ENCODE results near the gene GTSF1L. TPM values are rescaled to one million over a fixed set of nuclear protein-coding genes. Genes with fewer than 3 reads are reported as not detected.

GTSF1L gene
- total and polyA plus RNA-seq, 2 experiments from 2014 or later: not detected

DNA sequence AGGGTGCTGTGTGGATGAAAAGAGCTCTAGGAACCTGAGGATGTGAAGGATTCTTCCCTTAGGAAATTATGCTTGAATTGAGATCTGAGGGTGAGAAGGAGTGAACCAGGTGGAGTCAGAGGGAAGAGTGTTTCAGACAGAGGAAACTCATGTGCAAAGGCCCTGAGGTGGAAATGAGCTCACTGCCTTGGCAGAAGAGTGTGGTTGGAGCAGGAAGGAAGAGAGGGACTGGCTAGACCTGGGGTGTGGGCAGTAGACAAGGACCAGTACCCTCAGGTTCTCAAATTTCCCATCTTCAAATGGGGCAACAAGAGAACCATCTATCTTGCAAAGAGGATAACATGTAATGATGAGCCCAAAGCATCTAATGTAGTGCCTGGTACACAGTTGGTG, 24.0 kb upstream of the GTSF1L start:
- no peaks in the 10 kb centered on the region for H3K9me3 ChIP-seq (ENCODE audit: low read depth)
- no peaks in the 10 kb centered on the region for H3K36me3 ChIP-seq
- H3K27me3 ChIP-seq: no peaks in the 10 kb centered on the region
- H3K4me1 ChIP-seq (ENCODE audit: low read depth): no peaks in the 10 kb centered on the region
- DNase-seq (ENCODE audit: low read depth in 1 of 2, low spot score in 1 of 2): no peak
- no peak overlapping the region for H3K27ac ChIP-seq
- TF ChIP-seq CTCF (IDR thresholded peaks at IDR 0.05; ENCODE audit: low read depth, low read length): no peak
- no peak overlapping the region for H3K4me3 ChIP-seq

DNA sequence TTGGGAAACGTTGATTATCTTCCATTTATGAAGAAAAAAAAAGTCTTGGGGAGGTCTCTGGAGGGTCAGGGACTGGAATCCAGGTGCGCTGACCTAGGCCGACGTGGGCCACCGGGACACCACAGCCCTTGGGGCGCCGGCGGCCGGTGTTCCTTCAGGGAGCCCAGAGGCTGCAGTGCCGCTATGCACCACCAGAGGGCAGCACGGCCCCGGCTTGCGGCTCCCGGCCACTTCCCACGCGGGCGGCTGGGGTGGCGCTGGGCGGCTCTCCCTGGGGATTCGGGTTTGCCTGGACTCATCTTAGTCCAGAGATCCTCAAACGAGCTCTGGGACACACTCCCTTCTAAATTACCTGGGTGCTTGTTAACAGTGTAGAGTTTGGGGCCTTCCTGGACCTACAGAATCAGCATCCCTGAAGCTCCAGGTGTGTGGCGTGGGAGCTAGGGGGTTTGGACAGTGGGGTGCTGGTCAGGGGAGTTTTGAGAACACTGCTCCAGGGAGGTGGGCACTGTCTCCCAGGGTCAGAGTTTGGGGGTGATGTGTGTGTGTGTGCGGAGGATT, 23.0 kb upstream of the GTSF1L start:
- Histone ChIP-seq H3K27me3 (no peaks in the 10 kb centered on the region), H3K4me1 (ENCODE audit: low read depth) (no peaks in the 10 kb centered on the region), H3K9me3 (ENCODE audit: low read depth) (no peaks in the 10 kb centered on the region), H3K4me3 (no peak overlapping the region), H3K27ac (no peak overlapping the region), H3K36me3 (no peaks in the 10 kb centered on the region)
- peak; percentile 98 for TF ChIP-seq CTCF (IDR thresholded peaks at IDR 0.05; ENCODE audit: low read depth, low read length)
- DNase-seq (ENCODE audit: low read depth in 1 of 2, low spot score in 1 of 2): peak; percentile 62 to 79

- H3K27ac ChIP-seq: no peak overlapping the region
- DNase-seq (ENCODE audit: low read depth in 1 of 2, low spot score in 1 of 2): peak in 1 of 2 donors; percentile 64
- no peak for TF ChIP-seq CTCF (IDR thresholded peaks at IDR 0.05; ENCODE audit: low read depth, low read length)
- no peak overlapping the region for H3K4me3 ChIP-seq
- no peaks in the 10 kb centered on the region for H3K36me3 ChIP-seq
- H3K27me3 ChIP-seq: no peaks in the 10 kb centered on the region
- no peaks in the 10 kb centered on the region for H3K9me3 ChIP-seq (ENCODE audit: low read depth)
- H3K4me1 ChIP-seq (ENCODE audit: low read depth): no peaks in the 10 kb centered on the region
These were observed 21.5 kb upstream of the GTSF1L start for GRCh38 chr20:43748274-43748673.

DNA sequence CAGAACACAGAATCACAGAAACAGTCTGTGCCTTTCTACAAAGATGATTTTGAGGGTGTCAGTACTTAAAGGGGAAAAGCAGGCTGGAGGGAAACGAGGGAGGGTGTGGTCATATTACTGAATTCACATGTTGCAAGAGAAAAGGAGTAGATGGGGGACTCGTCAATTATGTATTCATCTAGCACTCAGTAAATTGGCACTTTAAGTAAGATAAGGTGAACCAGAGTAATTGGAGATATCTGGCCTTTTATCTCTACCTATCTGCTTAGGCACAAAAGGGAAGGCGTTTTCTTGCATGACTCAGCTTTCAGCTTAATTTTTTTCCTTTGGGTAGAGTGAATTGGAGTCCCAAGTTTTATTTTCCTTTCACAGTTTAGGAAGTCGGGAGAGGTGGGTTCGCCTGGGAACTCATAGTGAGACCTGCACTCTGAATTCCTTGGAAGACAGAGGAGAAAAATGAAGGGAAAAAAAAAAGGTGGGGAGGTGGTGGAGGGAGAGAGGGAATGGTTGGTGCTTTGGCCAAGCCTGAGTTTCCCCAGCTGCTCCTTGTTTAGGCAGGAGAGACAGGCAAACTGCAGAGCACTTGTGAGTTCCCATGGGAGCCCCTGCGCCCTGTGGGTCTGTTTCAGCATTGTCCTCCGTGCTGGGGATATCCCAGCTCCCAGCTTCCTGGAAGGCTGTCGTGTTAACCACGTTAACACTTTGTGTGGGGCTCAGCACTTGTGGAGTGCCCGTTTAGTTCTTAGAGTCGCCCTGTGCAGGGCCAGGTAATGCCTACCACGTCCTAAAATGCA, 19.7 kb upstream of the GTSF1L start:
- Histone ChIP-seq H3K36me3 (no peaks in the 10 kb centered on the region), H3K9me3 (ENCODE audit: low read depth) (no peaks in the 10 kb centered on the region), H3K27me3 (no peaks in the 10 kb centered on the region), H3K4me1 (ENCODE audit: low read depth) (no peaks in the 10 kb centered on the region), H3K27ac (no peak overlapping the region), H3K4me3 (no peak overlapping the region)
- no peak for TF ChIP-seq CTCF (IDR thresholded peaks at IDR 0.05; ENCODE audit: low read depth, low read length)
- DNase-seq (ENCODE audit: low read depth in 1 of 2, low spot score in 1 of 2): peak in 1 of 2 donors; percentile 56

DNA sequence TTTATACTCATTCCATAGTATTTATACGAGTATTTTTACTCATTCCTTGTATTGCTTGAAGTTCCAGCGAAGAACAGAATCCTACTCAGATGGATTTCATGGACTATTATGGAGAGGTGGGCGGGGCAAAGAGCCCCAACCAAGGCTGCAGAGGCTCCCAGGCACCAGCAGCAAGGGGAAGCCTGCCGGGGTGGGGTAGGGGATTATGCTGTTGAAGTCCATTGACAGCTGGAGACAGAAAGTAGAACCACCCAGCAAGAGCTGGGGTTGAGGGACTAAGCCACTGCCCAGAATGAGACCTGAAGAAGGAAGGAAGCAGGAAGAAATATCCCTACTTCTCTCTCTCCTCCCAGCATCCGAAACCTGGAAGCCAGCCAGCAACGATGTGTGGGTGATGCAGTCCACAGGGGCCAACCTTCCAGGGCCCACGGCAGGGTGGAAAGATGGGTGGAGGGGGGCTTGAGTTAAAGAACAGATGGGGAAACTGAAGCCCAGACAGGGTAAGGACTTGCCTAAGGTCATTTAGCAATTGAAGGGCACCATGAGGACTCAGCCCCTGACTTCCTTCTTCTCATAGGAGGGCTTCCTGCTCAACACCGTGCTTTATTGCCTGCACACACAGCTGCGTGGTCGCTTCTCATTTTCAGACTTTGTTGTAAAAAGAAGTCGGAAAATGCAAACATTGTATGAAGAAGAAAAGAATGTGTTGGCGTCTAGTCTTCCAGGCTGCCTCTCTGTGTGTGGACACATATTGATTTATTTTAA, 18.3 kb upstream of the GTSF1L start:
- Histone ChIP-seq H3K9me3 (ENCODE audit: low read depth) (no peaks in the 10 kb centered on the region), H3K27me3 (no peaks in the 10 kb centered on the region), H3K36me3 (no peaks in the 10 kb centered on the region), H3K27ac (no peak overlapping the region), H3K4me1 (ENCODE audit: low read depth) (no peaks in the 10 kb centered on the region), H3K4me3 (no peak overlapping the region)
- peak in 1 of 2 donors; percentile 43 for DNase-seq (ENCODE audit: low read depth in 1 of 2, low spot score in 1 of 2)
- TF ChIP-seq CTCF (IDR thresholded peaks at IDR 0.05; ENCODE audit: low read depth, low read length): no peak
